ENCODE measurements around the gene PAFAH1B1. TPM values are rescaled to one million over a fixed set of nuclear protein-coding genes. Genes with fewer than 3 reads are reported as not detected.

PAFAH1B1 gene
- total and polyA plus RNA-seq, 2 donors (not counting 3 experiments of a cell fraction or from before 2014, with no cell fraction given): 46.5 to 158 TPM

GRCh38 chr17:2700030-2700490, 106.6 kb downstream of the PAFAH1B1 start:
- Histone ChIP-seq H3K9me3 (replicated peaks; ENCODE audit: control insufficient read depth, insufficient read depth, low read length) (no peaks in the 10 kb centered on the region), H3K9ac (replicated peaks; ENCODE audit: extremely low read depth, insufficient read depth, low read length) (no peak overlapping the region), H2AFZ (ENCODE audit: low read depth, low read length) (no peak overlapping the region), H3K27me3 (ENCODE audit: control insufficient read depth in 2 of 2, insufficient read depth in 2 of 2, low read length in 2 of 2) (no peaks in the 10 kb centered on the region), H4K20me1 (replicated peaks; ENCODE audit: control insufficient read depth, extremely low read depth, insufficient read depth, low read length) (no peaks in the 10 kb centered on the region), H3K27ac (ENCODE audit: insufficient read depth, low read depth, low read length) (no peak overlapping the region), H3K79me2 (ENCODE audit: control insufficient read depth, insufficient read depth, low read length) (peaks cover 7% of the 10 kb centered on the region), H3K9me1 (replicated peaks; ENCODE audit: control insufficient read depth, extremely low read depth, insufficient read depth, low read length) (no peaks in the 10 kb centered on the region), H3K36me3 (ENCODE audit: control insufficient read depth in 2 of 2, extremely low read depth in 1 of 2, insufficient read depth in 2 of 2, low read length in 2 of 2) (peaks cover 5 to 29% of the 10 kb centered on the region in 2 experiments), H3K4me2 (ENCODE audit: insufficient read depth, low read length) (no peak overlapping the region), H3K4me3 (replicated peaks in 1 of 3; ENCODE audit: insufficient read depth in 1 of 3, low read depth in 1 of 3, low read length in 3 of 3) (no peak overlapping the region), H3K4me1 (ENCODE audit: control insufficient read depth, extremely low read depth, insufficient read depth, low read length) (no peaks in the 10 kb centered on the region)
- intact Hi-C loops (cut with micrococcal nuclease) (no loop called here), dilution Hi-C loops (cut with MboI; ENCODE audit: extremely low pct_ligation_motif_present, low sequenced_read_pairs) (no loop called here)
- FAIRE-seq (no peak), DNase-seq (ENCODE audit: low read depth, low spot score) (no peak)
- POLR2A ChIA-PET: no interaction called here
- no TSS peak for BruUV-seq (replicated peaks)
- CTCF ChIA-PET: interaction anchor here (1.2 kb wide), 1 partner anchor 10 kb away, joined by 6 read pairs; no protein-coding TSS in a partner anchor
- TF ChIP-seq JUN (IDR thresholded peaks at IDR 0.05; ENCODE audit: borderline replicate concordance, insufficient read depth, insufficient read length, low read depth) (no peak), GATA2 (IDR thresholded peaks at IDR 0.05; ENCODE audit: insufficient read depth, insufficient read length, low read depth, low read length) (no peak), MAX (IDR thresholded peaks at IDR 0.05; ENCODE audit: insufficient read depth, insufficient read length) (no peak), MYC (IDR thresholded peaks at IDR 0.05; ENCODE audit: low read depth, low read length) (no peak), FOS (IDR thresholded peaks at IDR 0.05; ENCODE audit: borderline replicate concordance, insufficient read depth, low read length) (no peak), POLR2A (IDR thresholded peaks at IDR 0.05; ENCODE audit: low read depth, low read length) (no peak), EZH2 (IDR thresholded peaks at IDR 0.05; ENCODE audit: borderline replicate concordance, low read depth, low read length, severe bottlenecking) (no peak), POLR2AphosphoS5 (IDR thresholded peaks at IDR 0.05; ENCODE audit: insufficient read depth, low read depth, low read length) (no peak)
